ENCODE results near the gene SMAD7. TPM values are rescaled to one million over a fixed set of nuclear protein-coding genes. Genes with fewer than 3 reads are reported as not detected.

The SMAD7 gene
- total RNA-seq, 1 donor from 2014 or later, result 34.1 TPM

DNA sequence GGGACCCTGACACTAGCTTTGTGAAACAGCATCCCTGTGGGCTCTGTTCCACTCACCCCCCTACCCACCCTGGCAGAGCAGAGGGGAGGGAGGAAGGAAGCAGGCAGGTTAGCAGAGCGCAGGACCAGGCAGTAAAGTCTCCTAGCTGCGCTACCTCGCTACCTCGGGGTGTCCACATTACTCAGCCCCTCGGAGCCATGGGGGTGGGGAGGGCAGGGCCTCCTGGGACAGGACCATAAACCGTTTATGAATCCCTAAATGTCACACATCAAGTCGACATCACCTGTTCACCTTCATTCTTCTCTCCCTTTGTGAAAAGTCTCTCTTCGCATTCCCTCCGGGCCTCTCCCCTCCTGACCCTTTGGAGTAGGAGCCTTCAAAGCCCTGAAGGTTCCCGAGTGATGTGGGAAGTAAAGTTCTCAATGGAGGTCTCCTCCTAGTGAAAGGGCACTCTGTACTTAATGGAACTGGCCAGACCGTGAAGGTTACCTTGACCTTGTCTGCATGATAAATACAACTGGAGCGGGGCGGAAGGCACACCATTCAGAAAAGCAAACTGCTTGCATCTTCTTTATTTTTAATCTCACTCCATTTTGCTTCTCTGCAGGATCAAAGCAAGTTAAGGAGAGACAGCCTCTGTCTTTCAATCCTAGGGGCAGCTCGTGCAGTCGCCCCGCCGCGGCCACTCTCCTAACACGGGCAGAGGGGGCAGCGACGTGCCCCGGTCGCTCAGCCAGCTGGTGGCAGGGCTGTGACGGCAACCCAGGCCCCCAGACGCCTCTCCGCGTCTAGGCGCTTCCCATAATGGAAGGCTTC is 23.7 kb upstream of the SMAD7 start:
- Histone ChIP-seq H3K36me3 (no peaks in the 10 kb centered on the region), H3K4me3 (peak overlapping the region; percentile 82 to 86), H3K27me3 (no peaks in the 10 kb centered on the region), H3K27ac (peak overlapping the region; percentile 90), H3K4me1 (peaks cover 19% of the 10 kb centered on the region), H3K9me3 (no peaks in the 10 kb centered on the region)
- intact Hi-C loops (cut with DNase I), result no loop called here
- TF ChIP-seq POLR2AphosphoS5 (IDR thresholded peaks at IDR 0.05; ENCODE audit: insufficient read depth in 1 of 2, low read depth in 1 of 2) (peak in 1 of 2 donors; percentile 6), POLR2A (IDR thresholded peaks at IDR 0.05) (no peak)
- no peak for DNase-seq (ENCODE audit: extremely low spot score in 2 of 2)

DNA sequence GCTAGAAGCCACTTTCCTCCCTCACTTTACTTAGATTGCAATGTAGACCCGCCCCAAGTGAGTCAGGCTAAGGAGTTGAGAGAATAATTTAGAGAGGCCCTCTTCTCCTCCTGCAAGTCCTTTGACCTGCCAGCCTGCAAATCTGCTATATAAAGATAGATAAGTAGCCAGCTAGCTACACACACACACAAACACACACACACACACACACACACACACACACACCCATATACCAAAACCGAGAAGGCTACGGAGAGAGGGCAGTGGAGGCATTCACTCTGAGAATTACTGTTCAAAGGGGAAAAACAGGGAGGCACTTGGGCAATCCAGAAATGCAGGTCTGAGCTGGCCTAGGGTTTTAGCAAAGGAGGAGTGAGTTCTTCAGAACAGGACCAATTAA is 23.0 kb upstream of the SMAD7 start:
- Histone ChIP-seq H3K4me1 (peaks cover 19% of the 10 kb centered on the region), H3K9me3 (no peaks in the 10 kb centered on the region), H3K27ac (peak overlapping the region; percentile 90), H3K27me3 (no peaks in the 10 kb centered on the region), H3K36me3 (no peaks in the 10 kb centered on the region), H3K4me3 (no peak overlapping the region)
- intact Hi-C loops (cut with DNase I), result no loop called here
- no peak for TF ChIP-seq POLR2AphosphoS5 (IDR thresholded peaks at IDR 0.05; ENCODE audit: insufficient read depth in 1 of 2, low read depth in 1 of 2)
- TF ChIP-seq, protein P1, sequence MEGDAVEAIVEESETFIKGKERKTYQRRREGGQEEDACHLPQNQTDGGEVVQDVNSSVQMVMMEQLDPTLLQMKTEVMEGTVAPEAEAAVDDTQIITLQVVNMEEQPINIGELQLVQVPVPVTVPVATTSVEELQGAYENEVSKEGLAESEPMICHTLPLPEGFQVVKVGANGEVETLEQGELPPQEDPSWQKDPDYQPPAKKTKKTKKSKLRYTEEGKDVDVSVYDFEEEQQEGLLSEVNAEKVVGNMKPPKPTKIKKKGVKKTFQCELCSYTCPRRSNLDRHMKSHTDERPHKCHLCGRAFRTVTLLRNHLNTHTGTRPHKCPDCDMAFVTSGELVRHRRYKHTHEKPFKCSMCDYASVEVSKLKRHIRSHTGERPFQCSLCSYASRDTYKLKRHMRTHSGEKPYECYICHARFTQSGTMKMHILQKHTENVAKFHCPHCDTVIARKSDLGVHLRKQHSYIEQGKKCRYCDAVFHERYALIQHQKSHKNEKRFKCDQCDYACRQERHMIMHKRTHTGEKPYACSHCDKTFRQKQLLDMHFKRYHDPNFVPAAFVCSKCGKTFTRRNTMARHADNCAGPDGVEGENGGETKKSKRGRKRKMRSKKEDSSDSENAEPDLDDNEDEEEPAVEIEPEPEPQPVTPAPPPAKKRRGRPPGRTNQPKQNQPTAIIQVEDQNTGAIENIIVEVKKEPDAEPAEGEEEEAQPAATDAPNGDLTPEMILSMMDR (IDR thresholded peaks at IDR 0.05), result no peak
- no peak for TF ChIP-seq POLR2A (IDR thresholded peaks at IDR 0.05)
- no peak for DNase-seq (ENCODE audit: extremely low spot score in 2 of 2)

DNA sequence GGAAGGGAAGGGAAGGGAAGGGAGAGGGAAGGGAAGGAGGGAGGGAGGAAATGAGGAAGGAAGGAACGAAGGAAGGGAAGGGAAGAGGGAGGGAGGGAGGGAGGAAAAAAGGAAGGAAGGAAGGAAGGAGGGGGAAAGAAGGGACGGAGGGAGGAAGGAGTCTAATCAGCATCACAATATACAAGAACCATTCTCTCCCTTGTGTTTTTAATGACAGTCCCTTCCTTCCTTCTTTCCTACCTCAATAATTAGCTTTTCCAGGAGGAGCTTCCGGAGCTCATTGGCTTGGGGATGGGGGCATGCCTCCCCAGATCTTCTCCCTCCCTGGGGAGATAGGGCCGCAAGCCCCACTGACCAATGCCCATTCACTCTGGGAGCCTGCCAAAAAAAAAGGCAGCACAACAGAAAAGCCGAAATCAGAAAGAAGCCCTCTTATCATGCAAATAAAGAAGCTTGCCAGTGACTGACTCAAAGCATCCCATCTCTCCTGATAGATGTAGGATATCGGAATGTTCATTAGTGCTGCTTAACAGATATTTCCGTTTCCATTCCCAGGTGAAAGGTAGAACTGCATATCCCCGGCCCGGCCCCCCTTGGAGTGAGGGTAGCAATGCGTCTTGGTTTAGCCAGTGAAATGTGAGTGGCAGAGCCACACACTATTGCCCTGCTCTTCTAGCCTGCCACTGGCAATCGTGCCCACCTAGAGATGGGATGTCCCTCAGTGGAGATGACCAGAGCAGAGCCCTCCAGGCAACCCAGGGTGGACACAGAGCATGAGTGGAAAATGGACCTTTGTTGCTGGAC is 17.8 kb upstream of the SMAD7 start:
- DNase-seq (ENCODE audit: extremely low spot score in 2 of 2), result no peak
- Histone ChIP-seq H3K36me3 (no peaks in the 10 kb centered on the region), H3K27me3 (no peaks in the 10 kb centered on the region), H3K4me1 (peaks cover under 1% of the 10 kb centered on the region), H3K4me3 (no peak overlapping the region), H3K27ac (no peak overlapping the region), H3K9me3 (no peaks in the 10 kb centered on the region)
- intact Hi-C loops (cut with DNase I), result no loop called here
- TF ChIP-seq, protein P1 (IDR thresholded peaks at IDR 0.05), result no peak
- no peak for TF ChIP-seq POLR2A (IDR thresholded peaks at IDR 0.05)
- TF ChIP-seq POLR2AphosphoS5 (IDR thresholded peaks at IDR 0.05; ENCODE audit: insufficient read depth in 1 of 2, low read depth in 1 of 2), result no peak

DNA sequence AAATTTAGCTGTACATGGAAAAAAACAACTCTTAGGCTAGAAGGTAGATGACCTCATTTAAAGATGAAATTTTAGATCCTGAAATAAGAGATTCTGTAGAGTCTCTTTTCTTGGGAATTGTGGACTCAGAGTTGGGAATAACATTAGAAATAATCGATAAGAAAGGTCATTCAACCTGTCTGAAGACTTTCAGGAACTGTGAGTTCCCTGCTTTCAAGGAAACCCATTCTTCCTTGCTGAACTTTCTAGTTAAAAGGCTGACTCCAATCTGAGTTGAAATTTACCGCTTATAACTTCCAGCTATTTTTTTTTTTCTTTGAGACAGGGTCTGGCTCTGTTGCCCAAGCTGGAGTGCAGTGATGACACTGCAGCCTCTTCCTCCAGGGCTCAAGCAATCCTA is 16.8 kb upstream of the SMAD7 start:
- no peaks in the 10 kb centered on the region for H3K36me3 ChIP-seq
- H3K9me3 ChIP-seq, result no peaks in the 10 kb centered on the region
- H3K27me3 ChIP-seq, result no peaks in the 10 kb centered on the region
- TF ChIP-seq, protein P1 (IDR thresholded peaks at IDR 0.05), result no peak
- TF ChIP-seq POLR2AphosphoS5 (IDR thresholded peaks at IDR 0.05; ENCODE audit: insufficient read depth in 1 of 2, low read depth in 1 of 2), result no peak
- TF ChIP-seq POLR2A (IDR thresholded peaks at IDR 0.05), result no peak
- no peak overlapping the region for H3K27ac ChIP-seq
- peaks cover 5% of the 10 kb centered on the region for H3K4me1 ChIP-seq
- H3K4me3 ChIP-seq, result no peak overlapping the region
- intact Hi-C loops (cut with DNase I), result no loop called here
- DNase-seq (ENCODE audit: extremely low spot score in 2 of 2), result no peak

DNA sequence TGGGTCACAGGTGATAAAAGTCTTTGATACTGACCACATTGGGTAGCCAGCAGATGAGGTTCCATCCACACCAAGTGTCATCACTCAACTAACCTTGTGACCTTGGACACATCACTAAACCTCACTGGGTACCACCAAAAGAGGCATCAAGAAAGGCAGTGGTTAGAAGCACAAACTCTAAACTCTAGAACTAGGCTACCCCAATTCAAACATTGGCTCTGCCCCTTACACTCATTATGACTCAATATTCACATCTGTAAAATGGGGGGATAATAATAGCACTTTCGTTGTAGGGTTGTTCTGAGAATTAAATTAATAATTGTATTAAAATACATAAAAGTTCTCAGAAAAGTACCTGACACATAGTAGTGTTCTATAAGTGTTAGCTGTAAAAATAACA is 15.8 kb upstream of the SMAD7 start:
- no peak for DNase-seq (ENCODE audit: extremely low spot score in 2 of 2)
- TF ChIP-seq POLR2AphosphoS5 (IDR thresholded peaks at IDR 0.05; ENCODE audit: insufficient read depth in 1 of 2, low read depth in 1 of 2) (no peak), POLR2A (IDR thresholded peaks at IDR 0.05) (no peak)
- TF ChIP-seq, protein P1 (IDR thresholded peaks at IDR 0.05), result no peak
- Histone ChIP-seq H3K4me3 (no peak overlapping the region), H3K9me3 (no peaks in the 10 kb centered on the region), H3K4me1 (peaks cover 5% of the 10 kb centered on the region), H3K27me3 (no peaks in the 10 kb centered on the region), H3K27ac (no peak overlapping the region), H3K36me3 (no peaks in the 10 kb centered on the region)
- intact Hi-C loops (cut with DNase I), result no loop called here

Data from vagina (tissue), 2 donors.